H7 (cell line): ENCODE data around the gene KRT74. TPM values are rescaled to one million over a fixed set of nuclear protein-coding genes. Genes with fewer than 3 reads are reported as not detected.

ENCODE experiments used
- DNase-seq: peaks from one replicate; pipeline ENCODE4 v3.0.0; 2012
- H3K27me3 ChIP-seq: 2 replicates; pipeline ENCODE4 v1.6.0; 2011; ENCODE audit warnings: mild to moderate bottlenecking, low read length; ENCODE audit not compliant: control insufficient read depth, insufficient read depth
- H3K36me3 ChIP-seq: replicated peaks from 2 replicates; pipeline ENCODE4 v1.5.1; 2011; ENCODE audit warnings: low read length; ENCODE audit not compliant: control insufficient read depth, insufficient read depth
- H3K4me3 ChIP-seq: 2 replicates; pipeline ENCODE4 v1.5.1; 2011; ENCODE audit warnings: low read depth, mild to moderate bottlenecking, control low read depth, low read length, moderate library complexity; ENCODE audit not compliant: insufficient read depth
- total RNA-seq: library from RNA; depleted of rRNA; stranded (reverse); fragments of >200 nt; shearing (Covaris generic); gene quantifications from 2 replicates; pipeline ENCODE4 v1.2.3, GENCODE V29; 2014

The KRT74 gene
- total RNA-seq, 1 experiment from 2014 or later: not detected

GRCh38 chr12:52591521-52591920 lies 17.9 kb upstream of the KRT74 start:
- Histone ChIP-seq H3K36me3 (no peaks in the 10 kb centered on the region), H3K4me3 (no peak overlapping the region), H3K27me3 (no peaks in the 10 kb centered on the region)
- no peak for DNase-seq

- DNase-seq: no peak
- H3K27me3 ChIP-seq: no peaks in the 10 kb centered on the region
- H3K36me3 ChIP-seq: no peaks in the 10 kb centered on the region
- H3K4me3 ChIP-seq: no peak overlapping the region
Measured at GRCh38 chr12:52590021-52590420, 16.4 kb upstream of the KRT74 start.

GRCh38 chr12:52587563-52587962 lies 13.9 kb upstream of the KRT74 start:
- Histone ChIP-seq H3K36me3 (no peaks in the 10 kb centered on the region), H3K4me3 (no peak overlapping the region), H3K27me3 (no peaks in the 10 kb centered on the region)
- DNase-seq: no peak

- Histone ChIP-seq H3K27me3 (no peaks in the 10 kb centered on the region), H3K36me3 (no peaks in the 10 kb centered on the region), H3K4me3 (no peak overlapping the region)
- DNase-seq: no peak
Measured at GRCh38 chr12:52585946-52586345, 12.3 kb upstream of the KRT74 start.

GRCh38 chr12:52585066-52585465 lies 11.4 kb upstream of the KRT74 start:
- Histone ChIP-seq H3K4me3 (no peak overlapping the region), H3K27me3 (no peaks in the 10 kb centered on the region), H3K36me3 (no peaks in the 10 kb centered on the region)
- no peak for DNase-seq

- no peak for DNase-seq
- H3K36me3 ChIP-seq: no peaks in the 10 kb centered on the region
- H3K4me3 ChIP-seq: no peak overlapping the region
Measured at GRCh38 chr12:52584156-52584682, 10.6 kb upstream of the KRT74 start.

GRCh38 chr12:52582971-52583456 lies 9.4 kb upstream of the KRT74 start:
- peak; percentile 91 for DNase-seq
- no peaks in the 10 kb centered on the region for H3K27me3 ChIP-seq
- H3K4me3 ChIP-seq: no peak overlapping the region
- no peaks in the 10 kb centered on the region for H3K36me3 ChIP-seq

More at GRCh38 chr12:52584156-52584682, 10.6 kb upstream of the KRT74 start:
- H3K27me3 ChIP-seq: no peaks in the 10 kb centered on the region

GRCh38 chr12:52582486-52582885 lies 8.8 kb upstream of the KRT74 start:
- H3K36me3 ChIP-seq: no peaks in the 10 kb centered on the region
- H3K4me3 ChIP-seq: no peak overlapping the region
- no peak for DNase-seq

GRCh38 chr12:52581481-52581880 lies 7.8 kb upstream of the KRT74 start:
- no peaks in the 10 kb centered on the region for H3K27me3 ChIP-seq
- no peaks in the 10 kb centered on the region for H3K36me3 ChIP-seq
- H3K4me3 ChIP-seq: no peak overlapping the region
- DNase-seq: no peak

More at GRCh38 chr12:52582486-52582885, 8.8 kb upstream of the KRT74 start:
- H3K27me3 ChIP-seq: no peaks in the 10 kb centered on the region

GRCh38 chr12:52581066-52581465 lies 7.4 kb upstream of the KRT74 start:
- Histone ChIP-seq H3K36me3 (no peaks in the 10 kb centered on the region), H3K4me3 (no peak overlapping the region), H3K27me3 (no peaks in the 10 kb centered on the region)
- DNase-seq: no peak

- Histone ChIP-seq H3K4me3 (no peak overlapping the region), H3K36me3 (no peaks in the 10 kb centered on the region), H3K27me3 (no peaks in the 10 kb centered on the region)
- DNase-seq: no peak
Measured at GRCh38 chr12:52580496-52580895, 6.9 kb upstream of the KRT74 start.

GRCh38 chr12:52579468-52580465 lies 6.1 kb upstream of the KRT74 start:
- DNase-seq: no peak
- H3K27me3 ChIP-seq: no peaks in the 10 kb centered on the region
- H3K4me3 ChIP-seq: no peak overlapping the region
- no peaks in the 10 kb centered on the region for H3K36me3 ChIP-seq

- DNase-seq: no peak
- Histone ChIP-seq H3K4me3 (no peak overlapping the region), H3K27me3 (no peaks in the 10 kb centered on the region), H3K36me3 (no peaks in the 10 kb centered on the region)
Measured at GRCh38 chr12:52578469-52578868, 4.8 kb upstream of the KRT74 start.

- H3K36me3 ChIP-seq: no peaks in the 10 kb centered on the region
- DNase-seq: no peak
- H3K4me3 ChIP-seq: no peak overlapping the region
- no peaks in the 10 kb centered on the region for H3K27me3 ChIP-seq
Measured at GRCh38 chr12:52577316-52577715, 3.7 kb upstream of the KRT74 start.

GRCh38 chr12:52575948-52576347 lies 2.3 kb upstream of the KRT74 start:
- H3K4me3 ChIP-seq: no peak overlapping the region
- H3K27me3 ChIP-seq: no peaks in the 10 kb centered on the region
- DNase-seq: no peak
- H3K36me3 ChIP-seq: no peaks in the 10 kb centered on the region
